ENCODE measurements around the gene ONECUT3.

Gene ONECUT3

GRCh38 chr19:1817553-1818179 lies 64.4 kb downstream of the ONECUT3 start:
- no peak for DNase-seq

DNA sequence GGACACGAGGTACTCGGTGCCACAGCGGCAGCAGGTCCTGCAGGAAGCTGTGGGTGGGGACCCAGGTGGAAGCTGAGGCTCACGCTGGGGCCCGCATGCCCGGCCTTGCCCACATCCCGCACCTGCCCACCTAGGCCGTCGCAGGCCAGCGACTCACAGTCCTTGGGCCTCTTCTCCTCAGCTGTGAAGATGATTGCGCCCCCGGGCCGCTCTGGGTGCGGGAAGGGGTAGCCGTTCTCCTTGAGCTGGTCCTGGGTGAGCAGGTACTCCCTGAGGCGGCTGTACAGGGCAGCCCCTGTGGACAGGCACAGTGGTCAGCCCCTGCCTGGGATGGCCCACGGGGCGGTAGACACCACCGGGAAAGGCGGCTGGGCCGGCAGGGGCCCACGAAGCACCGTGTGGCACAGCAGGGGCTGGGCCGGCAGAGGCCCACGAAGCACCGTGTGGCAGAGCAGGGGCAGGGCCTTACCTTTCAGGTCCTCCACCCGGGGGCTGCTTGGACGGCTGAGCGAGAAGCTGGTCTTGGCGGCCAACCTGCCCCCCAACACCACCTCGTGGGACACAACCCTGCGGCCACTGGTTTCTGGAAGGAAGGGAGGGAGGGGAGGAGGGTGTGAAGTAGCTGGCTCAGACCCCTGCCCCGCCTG lies 65.4 kb downstream of the ONECUT3 start:
- no peak for DNase-seq

GRCh38 chr19:1819341-1820255 lies 66.3 kb downstream of the ONECUT3 start:
- DNase-seq = no peak

GRCh38 chr19:1822210-1822609 lies 68.9 kb downstream of the ONECUT3 start:
- DNase-seq = no peak

- DNase-seq = no peak
Observed at GRCh38 chr19:1823020-1823419, 69.7 kb downstream of the ONECUT3 start.

DNA sequence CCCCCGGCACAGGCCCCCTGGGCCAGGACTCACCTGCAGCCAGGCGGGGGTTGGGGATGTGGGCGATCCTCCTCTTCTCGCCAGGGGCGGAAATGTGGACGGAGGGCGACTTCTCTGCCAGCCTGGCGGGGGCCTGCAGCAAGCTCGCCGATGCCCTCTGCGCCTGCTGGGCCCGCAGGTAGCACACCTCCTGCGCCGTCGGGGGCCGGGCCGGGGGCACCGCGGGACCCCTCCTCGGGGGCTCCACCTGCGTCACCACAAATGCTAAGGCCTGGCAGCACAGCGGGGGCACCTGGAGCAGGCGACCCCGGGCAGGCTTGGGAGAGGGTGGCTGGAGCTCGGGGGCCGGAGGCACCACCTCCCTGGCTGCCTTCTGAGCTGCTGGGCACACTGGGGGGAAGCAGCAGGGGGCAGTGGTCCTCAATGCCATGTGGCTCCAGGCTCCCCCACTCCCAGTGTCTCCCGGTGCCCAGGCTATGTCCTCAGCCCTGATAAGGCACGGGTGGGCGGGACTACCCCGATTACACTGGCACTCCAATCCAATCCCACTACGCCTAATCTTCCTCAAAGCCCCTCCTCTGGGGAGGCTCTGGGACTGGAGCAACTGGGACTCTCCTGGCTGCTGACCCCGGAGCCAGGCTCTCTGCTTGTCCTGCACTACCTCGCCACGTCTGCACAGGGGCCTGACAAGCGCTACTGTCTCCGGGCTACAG lies 70.4 kb downstream of the ONECUT3 start:
- DNase-seq = no peak

DNA sequence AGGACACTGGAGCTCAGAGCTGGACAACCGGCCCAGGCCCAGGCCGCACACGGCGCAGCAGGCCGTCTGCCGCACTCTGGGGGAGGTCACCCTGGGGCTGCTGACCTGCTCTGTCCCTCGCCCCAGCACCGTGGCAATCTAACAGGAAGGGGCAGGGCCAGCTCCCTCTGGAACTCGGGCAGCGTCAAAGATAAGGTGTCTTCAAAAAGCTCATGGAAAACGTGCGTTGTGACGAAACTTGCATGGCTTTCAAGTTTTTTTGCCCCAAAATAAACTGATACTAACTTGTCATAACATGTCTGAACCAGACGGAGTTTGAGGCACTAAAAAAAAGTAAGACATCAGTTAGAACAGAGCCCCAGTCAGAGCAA lies 70.9 kb downstream of the ONECUT3 start:
- DNase-seq = no peak

GRCh38 chr19:1825909-1826556 lies 72.7 kb downstream of the ONECUT3 start:
- peak; percentile 75 for DNase-seq

DNA sequence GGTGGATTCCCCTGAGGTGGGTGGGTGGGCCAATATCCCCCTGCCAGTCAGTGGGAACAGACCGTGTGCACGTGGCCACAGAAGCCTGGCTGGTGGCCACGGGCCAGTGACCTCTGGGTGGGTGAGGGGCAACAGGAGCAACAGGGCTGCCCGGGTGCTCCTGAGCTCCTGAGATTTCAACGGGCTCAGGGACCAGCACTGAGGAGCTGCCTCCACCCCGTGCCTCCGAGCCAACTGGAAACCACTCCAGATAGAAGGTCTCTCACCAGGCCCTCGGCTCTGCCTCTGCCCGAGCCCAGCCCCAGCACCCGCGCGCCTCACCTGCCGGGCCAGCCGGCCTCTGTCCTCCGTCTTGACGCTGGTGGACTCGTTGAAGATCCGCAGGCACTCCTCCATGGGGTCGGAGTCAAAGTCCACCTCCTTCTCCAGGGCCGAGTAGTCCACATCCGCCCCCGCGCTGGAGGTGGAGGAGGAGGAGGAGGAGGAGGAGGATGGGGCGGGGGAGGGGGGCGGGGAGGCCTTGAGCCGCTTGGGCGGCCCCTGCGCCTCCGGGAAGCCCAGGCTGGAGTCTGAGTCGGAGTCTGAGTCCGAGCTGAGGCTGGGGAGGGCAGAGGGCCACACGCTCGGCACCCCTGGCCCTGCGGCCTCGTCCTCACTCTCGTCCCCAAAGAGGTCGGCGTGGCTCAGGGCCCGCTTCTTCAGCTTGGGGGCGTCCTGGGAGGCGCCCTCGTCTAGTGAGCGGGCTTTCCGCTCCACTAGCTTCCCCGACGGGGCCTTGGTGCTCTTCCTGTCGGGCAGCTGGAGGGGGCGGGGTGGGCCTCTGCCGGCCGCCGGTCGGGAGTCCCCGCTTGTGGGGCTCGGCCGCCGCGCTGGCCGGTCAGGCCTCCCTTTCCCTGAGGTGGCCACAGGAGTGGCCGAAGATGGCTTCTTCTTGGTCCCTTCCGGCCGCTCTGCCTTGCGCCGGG lies 73.5 kb downstream of the ONECUT3 start:
- DNase-seq = no peak

GRCh38 chr19:1827566-1828278 lies 74.4 kb downstream of the ONECUT3 start:
- DNase-seq = no peak

DNA sequence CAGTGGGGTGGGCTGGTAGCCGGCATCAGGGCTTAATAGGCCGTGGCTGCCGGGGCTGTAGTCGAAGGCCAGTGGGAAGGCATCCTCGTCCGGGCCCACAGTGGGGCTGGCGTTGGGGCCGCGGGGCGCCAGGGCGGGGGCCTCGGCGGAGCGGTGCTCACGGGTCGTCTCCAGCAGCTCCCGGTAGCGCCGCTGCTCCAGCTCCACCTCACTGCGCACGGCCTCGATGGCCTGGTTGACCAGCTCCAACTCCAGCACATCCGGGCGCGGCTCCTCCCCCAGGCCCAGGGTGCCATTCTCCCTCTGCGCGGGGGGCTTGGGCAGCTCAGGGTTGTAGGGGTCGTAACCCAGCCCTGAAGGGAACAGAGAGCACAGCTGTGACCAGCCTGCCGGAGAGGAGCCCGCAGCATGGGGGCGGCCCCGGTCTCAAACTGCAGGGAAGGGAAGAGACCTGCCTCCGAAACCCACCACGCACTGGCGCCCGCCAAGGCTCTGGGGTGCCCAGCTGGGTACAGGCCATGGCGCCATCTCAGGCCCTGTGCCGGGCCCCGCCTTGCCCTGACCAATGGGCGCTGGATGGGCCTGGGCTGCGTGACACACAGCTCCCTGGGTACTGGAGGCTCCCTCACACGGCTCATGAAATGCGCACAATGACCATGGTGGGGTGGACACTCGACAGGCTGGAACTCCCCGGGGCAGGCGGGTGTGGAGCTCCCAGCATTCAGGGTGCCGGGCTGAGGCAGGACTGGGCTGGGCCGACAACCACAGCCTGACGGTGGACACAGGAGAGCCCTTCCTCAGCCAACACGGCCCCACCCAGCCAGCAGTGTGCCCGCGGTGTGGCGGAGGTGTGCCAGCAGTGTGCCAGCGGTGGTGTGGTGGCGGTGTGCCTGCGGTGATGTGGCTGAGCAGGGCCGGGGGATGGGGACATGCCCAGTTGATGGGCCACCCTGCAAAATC lies 75.3 kb downstream of the ONECUT3 start:
- DNase-seq = no peak

DNA sequence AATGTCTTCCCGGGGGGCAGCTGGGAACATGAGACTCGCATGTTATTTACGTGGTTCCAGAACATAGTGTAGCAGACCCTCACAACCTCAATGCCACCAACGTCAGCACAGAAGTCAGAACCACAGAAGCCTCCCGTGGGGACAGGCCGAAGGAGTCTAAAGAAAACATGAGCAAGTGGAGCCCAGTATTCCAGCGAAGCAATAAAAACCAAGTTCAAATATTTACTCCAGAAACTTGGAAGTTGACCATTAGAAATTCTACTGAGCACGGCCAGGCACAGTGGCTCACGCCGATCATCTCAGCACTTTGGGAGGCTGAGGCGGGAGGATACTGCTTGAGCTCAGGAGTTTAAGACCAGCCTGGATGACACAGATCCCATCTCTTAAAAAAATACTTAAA lies 76.7 kb downstream of the ONECUT3 start:
- DNase-seq = no peak

DNA sequence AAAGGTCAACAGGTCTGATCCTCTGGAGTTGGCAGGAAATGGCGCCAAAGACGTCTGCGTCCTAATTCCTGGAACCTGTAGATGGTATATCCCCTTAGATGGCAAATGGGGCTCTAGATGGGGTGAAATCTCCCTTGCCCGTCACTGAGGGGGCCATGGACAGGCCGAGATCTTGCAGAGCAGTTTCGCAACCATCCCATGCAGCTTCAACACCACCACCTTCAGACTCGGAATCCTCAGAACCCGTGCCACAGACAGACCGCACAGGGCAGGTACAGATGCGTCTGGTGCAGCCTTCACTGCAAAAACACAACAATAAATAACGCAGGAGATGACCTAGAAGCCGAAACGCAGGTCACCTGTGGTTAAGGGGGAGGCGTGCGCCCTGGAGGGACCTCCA lies 77.3 kb downstream of the ONECUT3 start:
- DNase-seq = no peak
